HCEC 1CT (cell line): ENCODE data around the gene TANGO2.

ENCODE experiments used
- DNase-seq: peaks from one replicate; pipeline ENCODE4 v3.0.0-alpha.2; 2017

Gene TANGO2

GRCh38 chr22:19997561-19998231 is 23.2 kb upstream of the TANGO2 start:
- no peak for DNase-seq

- no peak for DNase-seq
Observed at GRCh38 chr22:19998232-19998951, 22.5 kb upstream of the TANGO2 start.

GRCh38 chr22:19998991-19999820 is 21.7 kb upstream of the TANGO2 start:
- DNase-seq, result no peak

GRCh38 chr22:20000246-20001081 is 20.4 kb upstream of the TANGO2 start:
- no peak for DNase-seq

GRCh38 chr22:20001082-20001638 is 19.8 kb upstream of the TANGO2 start:
- DNase-seq, result no peak

- no peak for DNase-seq
Observed at GRCh38 chr22:20002128-20002527, 18.8 kb upstream of the TANGO2 start.

GRCh38 chr22:20002636-20003035 is 18.3 kb upstream of the TANGO2 start:
- DNase-seq, result no peak

- DNase-seq, result no peak
Observed at GRCh38 chr22:20003304-20003703, 17.6 kb upstream of the TANGO2 start.

GRCh38 chr22:20004464-20004863 is 16.4 kb upstream of the TANGO2 start:
- no peak for DNase-seq

GRCh38 chr22:20008221-20008995 is 12.5 kb upstream of the TANGO2 start:
- no peak for DNase-seq

GRCh38 chr22:20009018-20009491 is 11.9 kb upstream of the TANGO2 start:
- DNase-seq, result no peak

- no peak for DNase-seq
Observed at GRCh38 chr22:20009582-20010306, 11.2 kb upstream of the TANGO2 start.

GRCh38 chr22:20010307-20011122 is 10.4 kb upstream of the TANGO2 start:
- no peak for DNase-seq

GRCh38 chr22:20011123-20011992 is 9.6 kb upstream of the TANGO2 start:
- DNase-seq, result no peak

GRCh38 chr22:20011993-20012740 is 8.7 kb upstream of the TANGO2 start:
- no peak for DNase-seq

GRCh38 chr22:20012741-20013331 is 8.1 kb upstream of the TANGO2 start:
- DNase-seq, result no peak

- DNase-seq, result no peak
Observed at GRCh38 chr22:20013382-20013871, 7.5 kb upstream of the TANGO2 start.
